HL-60 (cell line): ENCODE results near the gene PPFIA2.
A peak's percentile ranks its signal among the peaks of the same experiment; 100 is the strongest.

ENCODE experiments used
- DNase-seq, 2 experiments: peaks; one replicate each; pipeline ENCODE4 v3.0.0-alpha.2; 2010 to 2020; ENCODE audit warnings: low read depth in 1 of 2, low spot score in 1 of 2
- H3K27ac ChIP-seq: fragments of 250-450 bp; sonication (Bioruptor Pico); replicated peaks from 2 replicates; pipeline ENCODE4 v1.5.1; 2020; ENCODE audit warnings: mild to moderate bottlenecking, moderate library complexity
- H3K27me3 ChIP-seq: fragments of 250-450 bp; sonication (Bioruptor Pico); 2 replicates; pipeline ENCODE4 v1.5.1; 2021; ENCODE audit warnings: mild to moderate bottlenecking, moderate library complexity; ENCODE audit not compliant: insufficient read depth, poor library complexity, severe bottlenecking
- H3K4me3 ChIP-seq: replicated peaks from 2 replicates; pipeline ENCODE4 v1.5.1; 2011; ENCODE audit warnings: mild to moderate bottlenecking, control low read depth, low read length; ENCODE audit not compliant: insufficient read depth
- GABPA ChIP-seq: IDR thresholded peaks from 2 replicates; pipeline ENCODE4 v1.6.1; 2012; ENCODE audit warnings: low read depth
- POLR2AphosphoS5 ChIP-seq: IDR thresholded peaks from 2 replicates; pipeline ENCODE4 v1.6.1; 2012; ENCODE audit warnings: low read depth
- SPI1 ChIP-seq: IDR thresholded peaks from 2 replicates; pipeline ENCODE4 v1.6.1; 2012; ENCODE audit warnings: low read depth, mild to moderate bottlenecking, borderline replicate concordance
- TF ChIP-seq, protein P1 (sequence below): IDR thresholded peaks from one replicate; pipeline ENCODE4 v1.5.1; 2011; ENCODE audit warnings: low read length, control low read depth, inconsistent platforms; ENCODE audit not compliant: insufficient read depth
- TF ChIP-seq, protein P2 (sequence below): IDR thresholded peaks from 2 replicates; pipeline ENCODE4 v1.6.1; 2012; ENCODE audit warnings: low read depth; ENCODE audit not compliant: insufficient replicate concordance

The PPFIA2 gene

GRCh38 chr12:81610955-81611889, 147.9 kb downstream of the PPFIA2 start:
- H3K27ac ChIP-seq = no peak overlapping the region
- H3K4me3 ChIP-seq = no peak overlapping the region
- H3K27me3 ChIP-seq = no peaks in the 10 kb centered on the region
- TF ChIP-seq, protein P1, sequence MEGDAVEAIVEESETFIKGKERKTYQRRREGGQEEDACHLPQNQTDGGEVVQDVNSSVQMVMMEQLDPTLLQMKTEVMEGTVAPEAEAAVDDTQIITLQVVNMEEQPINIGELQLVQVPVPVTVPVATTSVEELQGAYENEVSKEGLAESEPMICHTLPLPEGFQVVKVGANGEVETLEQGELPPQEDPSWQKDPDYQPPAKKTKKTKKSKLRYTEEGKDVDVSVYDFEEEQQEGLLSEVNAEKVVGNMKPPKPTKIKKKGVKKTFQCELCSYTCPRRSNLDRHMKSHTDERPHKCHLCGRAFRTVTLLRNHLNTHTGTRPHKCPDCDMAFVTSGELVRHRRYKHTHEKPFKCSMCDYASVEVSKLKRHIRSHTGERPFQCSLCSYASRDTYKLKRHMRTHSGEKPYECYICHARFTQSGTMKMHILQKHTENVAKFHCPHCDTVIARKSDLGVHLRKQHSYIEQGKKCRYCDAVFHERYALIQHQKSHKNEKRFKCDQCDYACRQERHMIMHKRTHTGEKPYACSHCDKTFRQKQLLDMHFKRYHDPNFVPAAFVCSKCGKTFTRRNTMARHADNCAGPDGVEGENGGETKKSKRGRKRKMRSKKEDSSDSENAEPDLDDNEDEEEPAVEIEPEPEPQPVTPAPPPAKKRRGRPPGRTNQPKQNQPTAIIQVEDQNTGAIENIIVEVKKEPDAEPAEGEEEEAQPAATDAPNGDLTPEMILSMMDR = peak; percentile 17
- TF ChIP-seq GABPA = no peak
- DNase-seq = peak in 1 of 2 experiments; percentile 14

DNA sequence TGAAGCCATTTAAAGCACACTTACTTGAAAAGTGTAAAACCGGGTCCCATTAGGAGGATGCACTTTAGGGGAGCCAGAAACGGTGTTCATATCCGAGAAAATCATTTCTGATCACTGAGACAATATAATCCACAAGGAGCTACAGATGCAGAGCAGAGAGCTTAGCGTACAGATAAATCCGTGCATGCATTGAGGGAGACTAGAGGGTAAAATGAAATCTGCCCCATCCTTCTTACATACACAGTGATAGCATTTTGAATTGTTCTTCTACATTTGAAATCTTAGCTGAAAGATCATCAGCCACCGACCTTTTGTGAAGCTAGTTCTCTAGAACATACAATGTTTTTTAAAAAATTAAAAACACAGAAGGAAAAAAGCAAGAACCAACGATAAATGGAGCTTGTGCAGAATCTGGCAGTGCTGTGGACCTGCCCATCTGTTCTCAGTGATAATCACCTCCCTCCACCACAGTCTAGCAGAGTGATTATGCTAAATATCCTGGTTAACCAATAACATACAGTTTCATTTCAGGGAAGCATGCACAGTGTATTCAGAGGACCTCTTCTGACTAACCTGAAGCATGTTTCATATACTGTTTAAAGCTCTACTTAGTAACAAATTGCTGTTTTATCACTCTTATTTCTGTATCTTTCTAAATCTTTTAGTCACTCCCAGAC, 161.1 kb downstream of the PPFIA2 start:
- TF ChIP-seq SPI1 = no peak
- TF ChIP-seq GABPA = no peak
- TF ChIP-seq, protein P2, sequence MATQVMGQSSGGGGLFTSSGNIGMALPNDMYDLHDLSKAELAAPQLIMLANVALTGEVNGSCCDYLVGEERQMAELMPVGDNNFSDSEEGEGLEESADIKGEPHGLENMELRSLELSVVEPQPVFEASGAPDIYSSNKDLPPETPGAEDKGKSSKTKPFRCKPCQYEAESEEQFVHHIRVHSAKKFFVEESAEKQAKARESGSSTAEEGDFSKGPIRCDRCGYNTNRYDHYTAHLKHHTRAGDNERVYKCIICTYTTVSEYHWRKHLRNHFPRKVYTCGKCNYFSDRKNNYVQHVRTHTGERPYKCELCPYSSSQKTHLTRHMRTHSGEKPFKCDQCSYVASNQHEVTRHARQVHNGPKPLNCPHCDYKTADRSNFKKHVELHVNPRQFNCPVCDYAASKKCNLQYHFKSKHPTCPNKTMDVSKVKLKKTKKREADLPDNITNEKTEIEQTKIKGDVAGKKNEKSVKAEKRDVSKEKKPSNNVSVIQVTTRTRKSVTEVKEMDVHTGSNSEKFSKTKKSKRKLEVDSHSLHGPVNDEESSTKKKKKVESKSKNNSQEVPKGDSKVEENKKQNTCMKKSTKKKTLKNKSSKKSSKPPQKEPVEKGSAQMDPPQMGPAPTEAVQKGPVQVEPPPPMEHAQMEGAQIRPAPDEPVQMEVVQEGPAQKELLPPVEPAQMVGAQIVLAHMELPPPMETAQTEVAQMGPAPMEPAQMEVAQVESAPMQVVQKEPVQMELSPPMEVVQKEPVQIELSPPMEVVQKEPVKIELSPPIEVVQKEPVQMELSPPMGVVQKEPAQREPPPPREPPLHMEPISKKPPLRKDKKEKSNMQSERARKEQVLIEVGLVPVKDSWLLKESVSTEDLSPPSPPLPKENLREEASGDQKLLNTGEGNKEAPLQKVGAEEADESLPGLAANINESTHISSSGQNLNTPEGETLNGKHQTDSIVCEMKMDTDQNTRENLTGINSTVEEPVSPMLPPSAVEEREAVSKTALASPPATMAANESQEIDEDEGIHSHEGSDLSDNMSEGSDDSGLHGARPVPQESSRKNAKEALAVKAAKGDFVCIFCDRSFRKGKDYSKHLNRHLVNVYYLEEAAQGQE = no peak
- no peak for TF ChIP-seq POLR2AphosphoS5
- TF ChIP-seq, protein P1 = no peak
- no peak for DNase-seq
- no peaks in the 10 kb centered on the region for H3K27me3 ChIP-seq
- H3K4me3 ChIP-seq = no peak overlapping the region
- no peak overlapping the region for H3K27ac ChIP-seq

- DNase-seq = no peak
- no peak overlapping the region for H3K4me3 ChIP-seq
- TF ChIP-seq, protein P2 = no peak
- TF ChIP-seq POLR2AphosphoS5 (no peak), GABPA (no peak), SPI1 (no peak)
- TF ChIP-seq, protein P1 = no peak
Measured at GRCh38 chr12:81596558-81596957, 162.6 kb downstream of the PPFIA2 start.

More at GRCh38 chr12:81596558-81596957, 162.6 kb downstream of the PPFIA2 start:
- Histone ChIP-seq H3K27me3 (no peaks in the 10 kb centered on the region), H3K27ac (no peak overlapping the region)
